A172 (cell line): Measurements from ENCODE around the gene PPP4R1. TPM values are rescaled to one million over a fixed set of nuclear protein-coding genes. Genes with fewer than 3 reads are reported as not detected.

ENCODE experiments used
- DNase-seq: peaks from one replicate; pipeline ENCODE4 v3.0.0-alpha.2; 2015; ENCODE audit warnings: low spot score
- total RNA-seq: library from RNA; depleted of rRNA; stranded (reverse); fragments of >200 nt; shearing (Covaris generic); gene quantifications from 2 replicates; pipeline ENCODE4 v1.2.3, GENCODE V29; 2014; rRNA removed

Gene PPP4R1
- total RNA-seq, 1 experiment from 2014 or later: 125 TPM

GRCh38 chr18:9508446-9509025 is 105.8 kb downstream of the PPP4R1 start:
- DNase-seq: no peak

GRCh38 chr18:9507565-9508088 is 106.7 kb downstream of the PPP4R1 start:
- DNase-seq: no peak

GRCh38 chr18:9506046-9506792 is 108.1 kb downstream of the PPP4R1 start:
- no peak for DNase-seq

Other genes with a start within 250 kb of the PPP4R1 start
- 79.5 and 84.6 TPM in 2 replicates for gene RALBP1, start 139.0 kb downstream of the PPP4R1 start, total RNA-seq
- gene RAB31, start 93.7 kb upstream of the PPP4R1 start, total RNA-seq: 19.6 and 27.9 TPM in 2 replicates